GM13977 (cell line): Measurements from ENCODE around the gene FGGY.

ENCODE experiments used
- DNase-seq: peaks from one replicate; pipeline ENCODE4 v3.0.0; 2012; ENCODE audit warnings: low spot score
- CTCF ChIP-seq: IDR thresholded peaks from 2 replicates; pipeline ENCODE4 v1.5.1; 2012; ENCODE audit warnings: mild to moderate bottlenecking, control low read depth; ENCODE audit not compliant: insufficient read depth; ENCODE audit errors: extremely low read depth, missing control alignments
- in situ Hi-C: fragments of 300-500 bp; cut with MboI; formaldehyde crosslinking; loops from one replicate; pipeline ENCODE4 v1.12.0; 2022; ENCODE audit warnings: low sequenced_read_pairs, low pct_unique_long_range_greater_than_20kb, mixed read lengths, inconsistent platforms; ENCODE audit not compliant: unreplicated experiment

The FGGY gene

GRCh38 chr1:59751004-59751395 is 454.1 kb downstream of the FGGY start:
- in situ Hi-C loops, result loop anchor here (25.0 kb wide), 1 partner anchor 1239 kb away; no protein-coding TSS in a partner anchor
- no peak for DNase-seq

GRCh38 chr1:59751801-59752200 is 454.9 kb downstream of the FGGY start:
- in situ Hi-C loops, result loop anchor here (25.0 kb wide), 1 partner anchor 1240 kb away; no protein-coding TSS in a partner anchor
- no peak for DNase-seq
- TF ChIP-seq CTCF, result no peak

More at GRCh38 chr1:59751004-59751395, 454.1 kb downstream of the FGGY start:
- TF ChIP-seq CTCF, result no peak

- peak; percentile 18 for DNase-seq
Measured at GRCh38 chr1:59752556-59753414, 455.9 kb downstream of the FGGY start.

GRCh38 chr1:59755069-59755685 is 458.3 kb downstream of the FGGY start:
- DNase-seq, result no peak
- no peak for TF ChIP-seq CTCF
- in situ Hi-C loops, result loop anchor here (25.0 kb wide), 1 partner anchor 1243 kb away; no protein-coding TSS in a partner anchor

More at GRCh38 chr1:59752556-59753414, 455.9 kb downstream of the FGGY start:
- in situ Hi-C loops, result loop anchor here (25.0 kb wide), 1 partner anchor 1240 kb away; no protein-coding TSS in a partner anchor
- no peak for TF ChIP-seq CTCF

- in situ Hi-C loops, result loop anchor here (25.0 kb wide), 1 partner anchor 1245 kb away; no protein-coding TSS in a partner anchor
- TF ChIP-seq CTCF, result no peak
- DNase-seq, result no peak
Measured at GRCh38 chr1:59757197-59757747, 460.4 kb downstream of the FGGY start.

GRCh38 chr1:59759156-59759925 is 462.4 kb downstream of the FGGY start:
- peak; percentile 70 for DNase-seq
- peak; percentile 90 for TF ChIP-seq CTCF
- in situ Hi-C loops, result loop anchor here (25.0 kb wide), 1 partner anchor 1247 kb away; no protein-coding TSS in a partner anchor
